Upper lobe of left lung (tissue), 4 donors: ENCODE measurements around the gene COMTD1.
A peak's percentile ranks its signal among the peaks of the same experiment; 100 is the strongest.

Experiments
- CTCF ChIP-seq, 6 experiments: fragments of 450-650 bp in 4 of 6; fragments of 200-600 bp in 2 of 6; sonication (generic) in 2 of 6; IDR thresholded peaks; one replicate each; pipeline ENCODE4 v1.5.1; 2016 to 2019; ENCODE audit warnings: antibody characterized with exemption in 6 of 6
- EP300 ChIP-seq, 4 donors: sonication (generic); formaldehyde crosslinking; IDR thresholded peaks; one replicate each; pipeline ENCODE4 v1.5.1; 2017; ENCODE audit warnings: antibody characterized with exemption in 4 of 4, control low read depth in 2 of 4
- POLR2A ChIP-seq, 4 donors: fragments of 450-650 bp; IDR thresholded peaks; one replicate each; pipeline ENCODE4 v1.5.1; 2016 to 2017; ENCODE audit warnings: antibody characterized with exemption in 4 of 4, mild to moderate bottlenecking in 2 of 4
- POLR2AphosphoS5 ChIP-seq, 2 donors: sonication (generic); formaldehyde crosslinking; IDR thresholded peaks; one replicate each; pipeline ENCODE4 v1.5.1; 2017; ENCODE audit warnings: antibody characterized with exemption in 2 of 2

- no peak for TF ChIP-seq CTCF (IDR thresholded peaks at IDR 0.05)
- TF ChIP-seq POLR2AphosphoS5 (IDR thresholded peaks at IDR 0.05), result peak in 1 of 2 donors; percentile 11
- no peak for TF ChIP-seq POLR2A (IDR thresholded peaks at IDR 0.05)
- TF ChIP-seq EP300 (IDR thresholded peaks at IDR 0.05), result no peak
Measured at GRCh38 chr10:75283078-75283670, 47.4 kb upstream of the COMTD1 start.
